ENCODE measurements around the gene MPPED2. TPM values are rescaled to one million over a fixed set of nuclear protein-coding genes. Genes with fewer than 3 reads are reported as not detected.

The MPPED2 gene
- total RNA-seq, 1 experiment from 2014 or later: 2.4 TPM

DNA sequence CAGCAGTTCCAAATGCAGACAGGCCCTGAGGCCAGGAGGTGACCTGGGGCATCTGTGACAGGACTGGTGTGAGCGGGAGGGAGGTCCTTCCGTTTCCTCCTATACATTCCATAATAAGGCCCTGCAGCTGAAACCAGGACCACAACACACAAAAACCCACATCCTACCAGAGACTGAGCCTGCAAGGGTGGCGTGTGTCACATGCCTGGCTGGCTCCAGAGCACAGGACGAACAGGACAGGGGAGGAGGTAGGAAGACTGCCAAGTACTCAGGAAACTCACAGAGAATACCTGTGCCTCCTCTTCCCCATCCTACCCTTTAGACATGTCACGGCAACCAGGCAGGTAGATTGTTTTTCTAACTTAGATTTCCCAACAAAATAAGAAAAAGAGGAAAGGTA, 159.4 kb downstream of the MPPED2 start:
- ATAC-seq (no peak), DNase-seq (ENCODE audit: low spot score) (no peak)
- TF ChIP-seq NR1H2 (CRISPR knock-in tag; IDR thresholded peaks at IDR 0.05): no peak
- TF ChIP-seq KAT7 (CRISPR knock-in tag; IDR thresholded peaks at IDR 0.05; ENCODE audit: borderline replicate concordance): no peak
- no peak for TF ChIP-seq CREB1 (CRISPR knock-in tag; IDR thresholded peaks at IDR 0.05)
- TF ChIP-seq, protein P1, sequence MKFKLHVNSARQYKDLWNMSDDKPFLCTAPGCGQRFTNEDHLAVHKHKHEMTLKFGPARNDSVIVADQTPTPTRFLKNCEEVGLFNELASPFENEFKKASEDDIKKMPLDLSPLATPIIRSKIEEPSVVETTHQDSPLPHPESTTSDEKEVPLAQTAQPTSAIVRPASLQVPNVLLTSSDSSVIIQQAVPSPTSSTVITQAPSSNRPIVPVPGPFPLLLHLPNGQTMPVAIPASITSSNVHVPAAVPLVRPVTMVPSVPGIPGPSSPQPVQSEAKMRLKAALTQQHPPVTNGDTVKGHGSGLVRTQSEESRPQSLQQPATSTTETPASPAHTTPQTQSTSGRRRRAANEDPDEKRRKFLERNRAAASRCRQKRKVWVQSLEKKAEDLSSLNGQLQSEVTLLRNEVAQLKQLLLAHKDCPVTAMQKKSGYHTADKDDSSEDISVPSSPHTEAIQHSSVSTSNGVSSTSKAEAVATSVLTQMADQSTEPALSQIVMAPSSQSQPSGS (CRISPR knock-in tag; IDR thresholded peaks at IDR 0.05; ENCODE audit: borderline replicate concordance, low read depth): no peak
- TF ChIP-seq, protein P2, sequence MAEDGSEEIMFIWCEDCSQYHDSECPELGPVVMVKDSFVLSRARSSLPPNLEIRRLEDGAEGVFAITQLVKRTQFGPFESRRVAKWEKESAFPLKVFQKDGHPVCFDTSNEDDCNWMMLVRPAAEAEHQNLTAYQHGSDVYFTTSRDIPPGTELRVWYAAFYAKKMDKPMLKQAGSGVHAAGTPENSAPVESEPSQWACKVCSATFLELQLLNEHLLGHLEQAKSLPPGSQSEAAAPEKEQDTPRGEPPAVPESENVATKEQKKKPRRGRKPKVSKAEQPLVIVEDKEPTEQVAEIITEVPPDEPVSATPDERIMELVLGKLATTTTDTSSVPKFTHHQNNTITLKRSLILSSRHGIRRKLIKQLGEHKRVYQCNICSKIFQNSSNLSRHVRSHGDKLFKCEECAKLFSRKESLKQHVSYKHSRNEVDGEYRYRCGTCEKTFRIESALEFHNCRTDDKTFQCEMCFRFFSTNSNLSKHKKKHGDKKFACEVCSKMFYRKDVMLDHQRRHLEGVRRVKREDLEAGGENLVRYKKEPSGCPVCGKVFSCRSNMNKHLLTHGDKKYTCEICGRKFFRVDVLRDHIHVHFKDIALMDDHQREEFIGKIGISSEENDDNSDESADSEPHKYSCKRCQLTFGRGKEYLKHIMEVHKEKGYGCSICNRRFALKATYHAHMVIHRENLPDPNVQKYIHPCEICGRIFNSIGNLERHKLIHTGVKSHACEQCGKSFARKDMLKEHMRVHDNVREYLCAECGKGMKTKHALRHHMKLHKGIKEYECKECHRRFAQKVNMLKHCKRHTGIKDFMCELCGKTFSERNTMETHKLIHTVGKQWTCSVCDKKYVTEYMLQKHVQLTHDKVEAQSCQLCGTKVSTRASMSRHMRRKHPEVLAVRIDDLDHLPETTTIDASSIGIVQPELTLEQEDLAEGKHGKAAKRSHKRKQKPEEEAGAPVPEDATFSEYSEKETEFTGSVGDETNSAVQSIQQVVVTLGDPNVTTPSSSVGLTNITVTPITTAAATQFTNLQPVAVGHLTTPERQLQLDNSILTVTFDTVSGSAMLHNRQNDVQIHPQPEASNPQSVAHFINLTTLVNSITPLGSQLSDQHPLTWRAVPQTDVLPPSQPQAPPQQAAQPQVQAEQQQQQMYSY (CRISPR knock-in tag; IDR thresholded peaks at IDR 0.05): no peak
- TF ChIP-seq, protein P3, sequence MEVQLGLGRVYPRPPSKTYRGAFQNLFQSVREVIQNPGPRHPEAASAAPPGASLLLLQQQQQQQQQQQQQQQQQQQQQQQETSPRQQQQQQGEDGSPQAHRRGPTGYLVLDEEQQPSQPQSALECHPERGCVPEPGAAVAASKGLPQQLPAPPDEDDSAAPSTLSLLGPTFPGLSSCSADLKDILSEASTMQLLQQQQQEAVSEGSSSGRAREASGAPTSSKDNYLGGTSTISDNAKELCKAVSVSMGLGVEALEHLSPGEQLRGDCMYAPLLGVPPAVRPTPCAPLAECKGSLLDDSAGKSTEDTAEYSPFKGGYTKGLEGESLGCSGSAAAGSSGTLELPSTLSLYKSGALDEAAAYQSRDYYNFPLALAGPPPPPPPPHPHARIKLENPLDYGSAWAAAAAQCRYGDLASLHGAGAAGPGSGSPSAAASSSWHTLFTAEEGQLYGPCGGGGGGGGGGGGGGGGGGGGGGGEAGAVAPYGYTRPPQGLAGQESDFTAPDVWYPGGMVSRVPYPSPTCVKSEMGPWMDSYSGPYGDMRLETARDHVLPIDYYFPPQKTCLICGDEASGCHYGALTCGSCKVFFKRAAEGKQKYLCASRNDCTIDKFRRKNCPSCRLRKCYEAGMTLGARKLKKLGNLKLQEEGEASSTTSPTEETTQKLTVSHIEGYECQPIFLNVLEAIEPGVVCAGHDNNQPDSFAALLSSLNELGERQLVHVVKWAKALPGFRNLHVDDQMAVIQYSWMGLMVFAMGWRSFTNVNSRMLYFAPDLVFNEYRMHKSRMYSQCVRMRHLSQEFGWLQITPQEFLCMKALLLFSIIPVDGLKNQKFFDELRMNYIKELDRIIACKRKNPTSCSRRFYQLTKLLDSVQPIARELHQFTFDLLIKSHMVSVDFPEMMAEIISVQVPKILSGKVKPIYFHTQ (CRISPR knock-in tag; IDR thresholded peaks at IDR 0.05): no peak
- no peak for TF ChIP-seq EMX1 (CRISPR knock-in tag; IDR thresholded peaks at IDR 0.05)
- TF ChIP-seq ZNF396 (CRISPR knock-in tag; IDR thresholded peaks at IDR 0.05; ENCODE audit: borderline replicate concordance): no peak
- no peak for TF ChIP-seq CREM (CRISPR knock-in tag; IDR thresholded peaks at IDR 0.05)
- TF ChIP-seq CBFB (CRISPR knock-in tag; IDR thresholded peaks at IDR 0.05; ENCODE audit: low read depth): no peak
- no peak for TF ChIP-seq GABPB1 (CRISPR knock-in tag; IDR thresholded peaks at IDR 0.05)
- TF ChIP-seq, protein P4, sequence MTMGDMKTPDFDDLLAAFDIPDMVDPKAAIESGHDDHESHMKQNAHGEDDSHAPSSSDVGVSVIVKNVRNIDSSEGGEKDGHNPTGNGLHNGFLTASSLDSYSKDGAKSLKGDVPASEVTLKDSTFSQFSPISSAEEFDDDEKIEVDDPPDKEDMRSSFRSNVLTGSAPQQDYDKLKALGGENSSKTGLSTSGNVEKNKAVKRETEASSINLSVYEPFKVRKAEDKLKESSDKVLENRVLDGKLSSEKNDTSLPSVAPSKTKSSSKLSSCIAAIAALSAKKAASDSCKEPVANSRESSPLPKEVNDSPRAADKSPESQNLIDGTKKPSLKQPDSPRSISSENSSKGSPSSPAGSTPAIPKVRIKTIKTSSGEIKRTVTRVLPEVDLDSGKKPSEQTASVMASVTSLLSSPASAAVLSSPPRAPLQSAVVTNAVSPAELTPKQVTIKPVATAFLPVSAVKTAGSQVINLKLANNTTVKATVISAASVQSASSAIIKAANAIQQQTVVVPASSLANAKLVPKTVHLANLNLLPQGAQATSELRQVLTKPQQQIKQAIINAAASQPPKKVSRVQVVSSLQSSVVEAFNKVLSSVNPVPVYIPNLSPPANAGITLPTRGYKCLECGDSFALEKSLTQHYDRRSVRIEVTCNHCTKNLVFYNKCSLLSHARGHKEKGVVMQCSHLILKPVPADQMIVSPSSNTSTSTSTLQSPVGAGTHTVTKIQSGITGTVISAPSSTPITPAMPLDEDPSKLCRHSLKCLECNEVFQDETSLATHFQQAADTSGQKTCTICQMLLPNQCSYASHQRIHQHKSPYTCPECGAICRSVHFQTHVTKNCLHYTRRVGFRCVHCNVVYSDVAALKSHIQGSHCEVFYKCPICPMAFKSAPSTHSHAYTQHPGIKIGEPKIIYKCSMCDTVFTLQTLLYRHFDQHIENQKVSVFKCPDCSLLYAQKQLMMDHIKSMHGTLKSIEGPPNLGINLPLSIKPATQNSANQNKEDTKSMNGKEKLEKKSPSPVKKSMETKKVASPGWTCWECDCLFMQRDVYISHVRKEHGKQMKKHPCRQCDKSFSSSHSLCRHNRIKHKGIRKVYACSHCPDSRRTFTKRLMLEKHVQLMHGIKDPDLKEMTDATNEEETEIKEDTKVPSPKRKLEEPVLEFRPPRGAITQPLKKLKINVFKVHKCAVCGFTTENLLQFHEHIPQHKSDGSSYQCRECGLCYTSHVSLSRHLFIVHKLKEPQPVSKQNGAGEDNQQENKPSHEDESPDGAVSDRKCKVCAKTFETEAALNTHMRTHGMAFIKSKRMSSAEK (CRISPR knock-in tag; IDR thresholded peaks at IDR 0.05; ENCODE audit: borderline replicate concordance): no peak
- TF ChIP-seq ZNF317 (CRISPR knock-in tag; IDR thresholded peaks at IDR 0.05; ENCODE audit: borderline replicate concordance, low read depth): no peak
- TF ChIP-seq ZNF219 (CRISPR knock-in tag; IDR thresholded peaks at IDR 0.05; ENCODE audit: borderline replicate concordance): no peak
- TF ChIP-seq SMAD4 (CRISPR knock-in tag; IDR thresholded peaks at IDR 0.05): no peak
- no peak for TF ChIP-seq ZNF416 (CRISPR knock-in tag; IDR thresholded peaks at IDR 0.05)
- TF ChIP-seq NR3C1 (CRISPR knock-in tag; conservative IDR thresholded peaks at IDR 0.05; ENCODE audit: low read depth): no peak
- TF ChIP-seq, protein P5, sequence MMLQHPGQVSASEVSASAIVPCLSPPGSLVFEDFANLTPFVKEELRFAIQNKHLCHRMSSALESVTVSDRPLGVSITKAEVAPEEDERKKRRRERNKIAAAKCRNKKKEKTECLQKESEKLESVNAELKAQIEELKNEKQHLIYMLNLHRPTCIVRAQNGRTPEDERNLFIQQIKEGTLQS (CRISPR knock-in tag; conservative IDR thresholded peaks at IDR 0.05): no peak
- no peak for TF ChIP-seq FOXK1 (CRISPR knock-in tag; IDR thresholded peaks at IDR 0.05)
- POLR2A ChIA-PET: no interaction called here
- no peak overlapping the region for H3K4me3 Mint-ChIP-seq
- peaks cover 44% of the 10 kb centered on the region for H3K4me1 Mint-ChIP-seq
- no peaks in the 10 kb centered on the region for H3K9me3 Mint-ChIP-seq
- H3K27ac Mint-ChIP-seq: no peak overlapping the region
- H3K36me3 Mint-ChIP-seq: no peaks in the 10 kb centered on the region
- CTCF ChIA-PET: no interaction called here
- no peaks in the 10 kb centered on the region; the same call in 1 of the 2 replicates for H3K27me3 Mint-ChIP-seq (ENCODE audit: low read depth)
